ENCODE results near the gene TMEM109.

The TMEM109 gene

GRCh38 chr11:60971520-60971919 is 57.6 kb downstream of the TMEM109 start, which contains the start of gene CD6:
Gene CD6 (plus strand): TSS chr11:60971680. CDS start chr11:60971866, 186 bp downstream.
- peak; percentile 36 for DNase-seq (ENCODE audit: low read depth)

GRCh38 chr11:60972182-60973030 is 58.4 kb downstream of the TMEM109 start:
- DNase-seq (ENCODE audit: low read depth) = no peak

Data from stimulated activated CD8-positive, alpha-beta memory T cell treated with anti-CD3 and anti-CD28 coated beads, Interleukin-15, amount 100 ng/mL, for 1 hour (primary cell).